Sigmoid colon (tissue), 7 donors: Measurements from ENCODE around the gene ABHD8. TPM values are rescaled to one million over a fixed set of nuclear protein-coding genes. Genes with fewer than 3 reads are reported as not detected.
A peak's percentile ranks its signal among the peaks of the same experiment; 100 is the strongest.

ENCODE experiments used
- DNase-seq: peaks from one replicate; pipeline ENCODE4 v3.0.0-alpha.2; 2019
- H3K27ac ChIP-seq, 4 donors: fragments of 200-600 bp; sonication (generic); one replicate each; pipeline ENCODE4 v1.5.1; 2016 to 2019; ENCODE audit warnings: mild to moderate bottlenecking in 1 of 4
- H3K27me3 ChIP-seq, 3 donors: fragments of 200-600 bp; sonication (generic); one replicate each; pipeline ENCODE4 v1.5.1; 2019; ENCODE audit warnings: mild to moderate bottlenecking in 1 of 3
- H3K36me3 ChIP-seq, 4 donors: fragments of 200-600 bp; sonication (generic); one replicate each; pipeline ENCODE4 v1.5.1; 2016 to 2019
- H3K4me1 ChIP-seq, 4 donors: fragments of 200-600 bp; sonication (generic); one replicate each; pipeline ENCODE4 v1.5.1; 2017 to 2019
- H3K4me3 ChIP-seq, 4 donors: fragments of 200-600 bp; sonication (generic); one replicate each; pipeline ENCODE4 v1.5.1; 2017 to 2019; ENCODE audit warnings: mild to moderate bottlenecking in 2 of 4, moderate library complexity in 1 of 4
- H3K9me3 ChIP-seq, 4 donors: fragments of 200-600 bp in 3 of 4; sonication (generic) in 3 of 4; one replicate each; pipeline versions ENCODE4 v1.5.1 to v1.6.1; 2013 to 2019
- EP300 ChIP-seq, 4 donors: sonication (generic); formaldehyde crosslinking; IDR thresholded peaks; one replicate each; pipeline ENCODE4 v1.6.1; 2017; ENCODE audit warnings: antibody characterized with exemption in 4 of 4
- POLR2A ChIP-seq, 2 donors: fragments of 450-650 bp; IDR thresholded peaks; one replicate each; pipeline ENCODE4 v1.6.1; 2016; ENCODE audit warnings: antibody characterized with exemption in 2 of 2, mild to moderate bottlenecking in 2 of 2, moderate library complexity in 2 of 2
- POLR2AphosphoS5 ChIP-seq, 4 donors: sonication (generic); formaldehyde crosslinking; IDR thresholded peaks; one replicate each; pipeline ENCODE4 v1.6.1; 2017; ENCODE audit warnings: antibody characterized with exemption in 4 of 4
- WGBS, 2 donors: extraction: QIAGEN DNeasy Blood & Tissue Kit; methylation state at CpG; one replicate each; pipeline ENCODE4 v1.1.7; 2013; 5-methylcytosine and 5-hydroxymethylcytosine counted together
- intact Hi-C: fragments of 100-400 bp; cut with DNase I; formaldehyde crosslinking; loops from one replicate; pipeline ENCODE4 v1.15.1; 2023
- polyA plus RNA-seq, 3 donors: library from polyadenylated mRNA; stranded (reverse); fragments of 200-250 nt; gene quantifications; one replicate each; pipeline ENCODE4 v1.2.3, GENCODE V29; 2013
- total RNA-seq, 4 donors: library from RNA; depleted of rRNA; stranded (reverse); fragments of >200 nt; gene quantifications; one replicate each; pipeline ENCODE4 v1.1.0, GENCODE V29; 2016
- TF ChIP-seq, protein P1 (sequence below), 4 experiments: fragments of 450-650 bp in 3 of 4; fragments of 200-600 bp in 1 of 4; IDR thresholded peaks; one replicate each; pipeline ENCODE4 v1.5.1; 2016 to 2019; ENCODE audit warnings: antibody characterized with exemption in 4 of 4, mild to moderate bottlenecking in 3 of 4, moderate library complexity in 2 of 4
- donor health status: healthy with polysubstance abuse.
- donor health status: Bipolar disorder and iron deficiency.
- donor health status: healthy.

ABHD8 gene
- total and polyA plus RNA-seq, 7 donors = 4.2 to 21.9 (median 15.5) TPM

DNA sequence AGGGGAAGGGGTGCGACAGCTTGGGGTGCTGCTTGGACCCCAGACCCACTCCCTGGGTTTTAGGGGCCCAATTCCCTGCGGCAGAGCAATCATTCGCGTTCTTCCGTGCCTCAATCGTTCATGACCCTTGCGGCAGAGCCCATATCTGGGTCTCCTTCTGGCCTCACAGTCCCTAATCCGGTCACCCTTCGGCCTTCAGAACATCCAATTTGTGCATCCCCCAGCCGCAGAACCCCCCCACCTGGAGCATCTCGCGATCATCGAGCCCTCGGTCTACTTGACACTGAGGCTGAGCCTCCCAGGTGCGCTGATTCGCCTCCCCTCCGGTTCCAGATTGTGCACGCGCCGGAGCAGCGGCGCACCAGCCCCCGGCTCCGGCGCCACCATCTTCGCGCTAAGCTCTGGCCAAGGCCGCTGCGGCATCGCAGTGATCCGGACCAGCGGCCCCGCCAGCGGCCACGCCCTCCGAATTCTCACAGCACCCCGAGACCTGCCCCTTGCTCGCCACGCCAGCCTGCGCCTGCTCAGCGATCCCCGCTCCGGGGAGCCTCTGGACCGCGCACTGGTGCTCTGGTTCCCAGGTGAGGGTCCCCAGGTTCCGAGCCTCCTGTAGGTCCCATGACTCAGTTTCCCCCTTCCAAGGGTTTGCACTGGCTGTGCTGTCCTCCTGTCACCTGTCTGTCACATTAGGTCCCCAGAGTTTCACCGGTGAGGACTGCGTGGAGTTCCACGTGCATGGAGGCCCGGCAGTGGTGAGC, 34.6 kb upstream of the ABHD8 start:
- TF ChIP-seq POLR2A (IDR thresholded peaks at IDR 0.05) (no peak), EP300 (IDR thresholded peaks at IDR 0.05) (no peak), POLR2AphosphoS5 (IDR thresholded peaks at IDR 0.05) (no peak)
- TF ChIP-seq, protein P1, sequence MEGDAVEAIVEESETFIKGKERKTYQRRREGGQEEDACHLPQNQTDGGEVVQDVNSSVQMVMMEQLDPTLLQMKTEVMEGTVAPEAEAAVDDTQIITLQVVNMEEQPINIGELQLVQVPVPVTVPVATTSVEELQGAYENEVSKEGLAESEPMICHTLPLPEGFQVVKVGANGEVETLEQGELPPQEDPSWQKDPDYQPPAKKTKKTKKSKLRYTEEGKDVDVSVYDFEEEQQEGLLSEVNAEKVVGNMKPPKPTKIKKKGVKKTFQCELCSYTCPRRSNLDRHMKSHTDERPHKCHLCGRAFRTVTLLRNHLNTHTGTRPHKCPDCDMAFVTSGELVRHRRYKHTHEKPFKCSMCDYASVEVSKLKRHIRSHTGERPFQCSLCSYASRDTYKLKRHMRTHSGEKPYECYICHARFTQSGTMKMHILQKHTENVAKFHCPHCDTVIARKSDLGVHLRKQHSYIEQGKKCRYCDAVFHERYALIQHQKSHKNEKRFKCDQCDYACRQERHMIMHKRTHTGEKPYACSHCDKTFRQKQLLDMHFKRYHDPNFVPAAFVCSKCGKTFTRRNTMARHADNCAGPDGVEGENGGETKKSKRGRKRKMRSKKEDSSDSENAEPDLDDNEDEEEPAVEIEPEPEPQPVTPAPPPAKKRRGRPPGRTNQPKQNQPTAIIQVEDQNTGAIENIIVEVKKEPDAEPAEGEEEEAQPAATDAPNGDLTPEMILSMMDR (IDR thresholded peaks at IDR 0.05) = no peak
- H3K27ac ChIP-seq = peak overlapping the region; percentile 83 to 96 (median 90)
- WGBS, 2 donors = 7 to 8% methylated on average over 50 of the region's 50 CpGs
- H3K36me3 ChIP-seq = peaks cover 0 to 17% (median 0%) of the 10 kb centered on the region in 4 donors
- no peak for DNase-seq
- peaks cover 0 to 45% (median 38%) of the 10 kb centered on the region in 4 donors for H3K4me1 ChIP-seq
- peaks cover 0 to 1% (median 0%) of the 10 kb centered on the region in 3 donors for H3K27me3 ChIP-seq
- H3K4me3 ChIP-seq = peak overlapping the region; percentile 45 to 81 (median 66)
- intact Hi-C loops = loop anchor here (2.0 kb wide), 1 partner anchor 131 kb away; no protein-coding TSS in a partner anchor
- no peaks in the 10 kb centered on the region for H3K9me3 ChIP-seq

DNA sequence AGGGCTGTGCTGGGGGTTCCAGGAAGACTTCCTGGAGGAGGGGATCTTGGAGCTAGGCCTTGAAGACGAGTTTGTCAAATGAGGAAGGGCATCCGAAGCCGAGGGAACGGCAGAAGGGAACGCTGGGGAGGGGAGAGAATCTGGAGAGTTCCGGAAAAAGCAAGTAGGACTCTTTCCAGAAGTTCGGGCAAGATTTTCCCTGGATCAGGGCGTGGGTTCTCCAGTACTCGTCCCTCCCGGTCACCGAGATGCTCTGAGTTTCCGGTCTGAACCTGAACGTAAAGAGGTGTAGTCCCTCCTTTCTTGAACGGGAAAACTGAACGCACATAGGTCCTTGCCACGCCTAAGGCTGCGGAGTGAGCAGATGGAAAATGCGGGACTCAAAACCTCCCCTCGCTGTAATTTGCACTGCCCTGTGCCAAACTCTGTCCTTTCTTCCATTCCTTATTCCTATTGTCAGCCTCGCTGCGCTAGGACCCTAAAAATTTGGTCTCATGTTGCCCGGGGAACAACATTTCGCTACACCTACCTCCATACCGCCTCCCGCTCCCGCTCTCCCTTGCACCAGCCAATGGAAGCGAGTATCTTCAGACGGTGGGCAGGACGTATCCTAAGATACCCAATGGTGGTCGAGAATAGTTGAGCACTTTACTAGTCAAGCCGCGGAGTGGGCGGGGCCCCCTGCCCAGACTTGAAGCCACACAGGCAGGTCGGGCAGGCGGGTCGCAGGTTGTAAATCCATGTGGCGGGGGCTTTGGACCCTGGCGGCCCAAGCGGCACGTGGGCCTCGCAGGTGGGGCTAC, 33.8 kb upstream of the ABHD8 start, which contains the start of gene GTPBP3:
GTPBP3 (plus strand) TSS at position 682 of the 803 bp plus-strand sequence; CDS start at position 741, 59 bp downstream.
- no peaks in the 10 kb centered on the region for H3K9me3 ChIP-seq
- peak within 1 kb of the TSS; percentile 83 to 96 (median 90) for H3K27ac ChIP-seq
- H3K4me3 ChIP-seq = peak within 1 kb of the TSS; percentile 52 to 81 (median 66)
- H3K36me3 ChIP-seq = peaks cover 0 to 12% (median 0%) of the 10 kb centered on the region in 4 donors
- intact Hi-C loops = loop anchor here (2.0 kb wide), 1 partner anchor 132 kb away; no protein-coding TSS in a partner anchor
- peak in 1 of 2 donors; percentile 16 for TF ChIP-seq POLR2A (IDR thresholded peaks at IDR 0.05)
- TF ChIP-seq, protein P1 (IDR thresholded peaks at IDR 0.05) = no peak
- no peak for TF ChIP-seq EP300 (IDR thresholded peaks at IDR 0.05)
- TF ChIP-seq POLR2AphosphoS5 (IDR thresholded peaks at IDR 0.05) = peak; percentile 29 to 76 (median 57)
- DNase-seq = peak; percentile 99
- WGBS, 2 donors = 0 to 1% methylated on average over 41 of the region's 41 CpGs
- peaks cover 0 to 45% (median 38%) of the 10 kb centered on the region in 4 donors for H3K4me1 ChIP-seq
- peaks cover 0 to 9% (median 0%) of the 10 kb centered on the region in 3 donors for H3K27me3 ChIP-seq

DNA sequence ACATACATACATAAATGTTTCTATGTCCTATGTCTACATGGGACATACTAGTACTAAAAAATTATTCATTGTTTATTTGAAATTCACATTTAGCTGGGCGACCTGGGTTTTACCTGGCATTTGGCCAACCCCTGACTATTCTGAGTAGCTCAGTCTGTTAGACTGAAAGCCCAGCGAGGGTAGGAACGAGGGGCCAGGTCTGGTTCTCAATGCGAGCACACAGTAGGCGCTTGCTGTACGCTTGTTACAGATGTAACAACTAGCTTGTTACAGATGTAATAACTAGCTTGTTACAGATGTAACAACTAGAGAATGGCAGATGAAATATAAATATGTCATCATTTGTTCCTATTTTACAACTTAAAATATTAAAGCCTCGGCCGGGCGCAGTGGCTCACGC, 32.4 kb upstream of the ABHD8 start:
- intact Hi-C loops = loop anchor here (2.0 kb wide), 1 partner anchor 31 kb away; the partner anchor contains the start of gene MRPL34
- H3K27me3 ChIP-seq = peaks cover 0 to 22% (median 8%) of the 10 kb centered on the region in 3 donors
- H3K4me1 ChIP-seq = peaks cover 0 to 45% (median 38%) of the 10 kb centered on the region in 4 donors
- DNase-seq = no peak
- 46 to 68% methylated on average over 10 of the region's 10 CpGs for WGBS, 2 donors
- H3K9me3 ChIP-seq = no peaks in the 10 kb centered on the region
- peak overlapping the region in 3 of 4 donors; percentile 70 to 96 (median 76) for H3K27ac ChIP-seq
- peak overlapping the region in 1 of 4 donors; percentile 73 for H3K4me3 ChIP-seq
- TF ChIP-seq, protein P1 (IDR thresholded peaks at IDR 0.05) = no peak
- no peak for TF ChIP-seq POLR2AphosphoS5 (IDR thresholded peaks at IDR 0.05)
- TF ChIP-seq POLR2A (IDR thresholded peaks at IDR 0.05) = no peak
- no peak for TF ChIP-seq EP300 (IDR thresholded peaks at IDR 0.05)
- peaks cover 0 to 5% (median 0%) of the 10 kb centered on the region in 4 donors for H3K36me3 ChIP-seq
